ENCODE data around the gene WNT4.
A peak's percentile ranks its signal among the peaks of the same experiment; 100 is the strongest.

Gene WNT4

GRCh38 chr1:22163564-22163963, 20.7 kb upstream of the WNT4 start:
- DNase-seq (ENCODE audit: low read depth), result no peak

DNA sequence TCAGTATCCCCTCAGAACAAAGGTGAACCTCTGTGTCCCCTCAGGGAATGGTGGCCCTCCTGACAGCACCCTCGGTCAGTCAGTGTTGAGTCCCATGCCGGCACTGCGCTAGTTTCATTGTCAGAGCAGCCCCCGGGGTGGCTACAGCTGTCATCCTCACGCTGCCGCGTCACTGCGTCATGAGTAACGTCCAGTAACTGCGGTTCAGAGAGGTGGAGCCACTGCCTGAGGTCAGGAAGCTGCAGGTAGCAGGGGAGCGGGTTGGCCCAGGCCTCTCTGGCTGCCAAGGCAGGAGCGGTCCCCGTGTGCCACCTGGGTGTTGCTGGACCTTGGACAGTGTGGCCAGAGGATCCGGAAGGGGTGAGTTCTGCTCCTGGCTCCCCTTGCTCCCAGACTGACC, 20.2 kb upstream of the WNT4 start:
- DNase-seq (ENCODE audit: low read depth), result no peak

DNA sequence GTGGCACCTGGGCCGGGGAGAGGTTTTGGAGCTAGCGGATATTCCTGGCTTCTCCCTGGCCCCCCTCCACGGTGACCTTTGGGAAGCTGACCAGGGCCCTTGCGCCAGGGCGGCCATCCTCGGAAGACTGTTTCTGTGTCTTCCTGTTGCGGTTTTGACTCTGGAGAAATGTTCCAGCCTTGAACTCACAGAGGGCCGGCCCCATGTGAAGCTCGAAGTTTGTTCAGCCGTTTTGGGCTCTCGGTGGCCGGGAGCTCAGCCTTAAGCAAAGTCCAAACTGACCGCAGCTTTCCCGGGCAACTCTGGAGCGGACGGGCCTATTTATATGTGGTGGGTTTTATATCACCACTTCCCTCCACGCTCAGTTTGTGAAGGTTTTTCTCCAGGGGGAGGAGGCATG, 17.0 kb upstream of the WNT4 start:
- no peak for DNase-seq (ENCODE audit: low read depth)

DNA sequence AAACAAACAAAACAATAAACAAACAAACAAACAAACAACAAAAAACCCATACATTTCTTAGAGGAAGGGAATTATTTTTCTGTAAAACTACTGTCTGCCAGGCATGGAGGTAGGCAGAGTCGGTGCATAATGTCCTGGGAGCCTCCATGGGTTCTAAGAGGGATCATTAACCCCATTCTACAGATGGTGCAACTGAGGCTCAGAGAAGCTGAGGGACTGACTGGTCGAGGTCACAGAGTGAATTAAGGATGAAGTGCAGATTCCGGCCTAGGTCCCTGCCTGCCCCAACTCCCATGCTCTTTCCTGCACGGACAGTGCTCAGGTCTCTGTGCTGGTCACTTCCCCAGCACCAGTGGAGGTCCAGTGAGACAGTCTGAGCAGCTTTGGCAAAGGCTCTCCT, 15.8 kb upstream of the WNT4 start:
- no peak for DNase-seq (ENCODE audit: low read depth)

GRCh38 chr1:22157359-22157966, 14.6 kb upstream of the WNT4 start:
- DNase-seq (ENCODE audit: low read depth), result no peak

GRCh38 chr1:22155517-22155916, 12.6 kb upstream of the WNT4 start:
- DNase-seq (ENCODE audit: low read depth), result no peak

- no peak for DNase-seq (ENCODE audit: low read depth)
Observed at GRCh38 chr1:22154626-22155025, 11.7 kb upstream of the WNT4 start.

DNA sequence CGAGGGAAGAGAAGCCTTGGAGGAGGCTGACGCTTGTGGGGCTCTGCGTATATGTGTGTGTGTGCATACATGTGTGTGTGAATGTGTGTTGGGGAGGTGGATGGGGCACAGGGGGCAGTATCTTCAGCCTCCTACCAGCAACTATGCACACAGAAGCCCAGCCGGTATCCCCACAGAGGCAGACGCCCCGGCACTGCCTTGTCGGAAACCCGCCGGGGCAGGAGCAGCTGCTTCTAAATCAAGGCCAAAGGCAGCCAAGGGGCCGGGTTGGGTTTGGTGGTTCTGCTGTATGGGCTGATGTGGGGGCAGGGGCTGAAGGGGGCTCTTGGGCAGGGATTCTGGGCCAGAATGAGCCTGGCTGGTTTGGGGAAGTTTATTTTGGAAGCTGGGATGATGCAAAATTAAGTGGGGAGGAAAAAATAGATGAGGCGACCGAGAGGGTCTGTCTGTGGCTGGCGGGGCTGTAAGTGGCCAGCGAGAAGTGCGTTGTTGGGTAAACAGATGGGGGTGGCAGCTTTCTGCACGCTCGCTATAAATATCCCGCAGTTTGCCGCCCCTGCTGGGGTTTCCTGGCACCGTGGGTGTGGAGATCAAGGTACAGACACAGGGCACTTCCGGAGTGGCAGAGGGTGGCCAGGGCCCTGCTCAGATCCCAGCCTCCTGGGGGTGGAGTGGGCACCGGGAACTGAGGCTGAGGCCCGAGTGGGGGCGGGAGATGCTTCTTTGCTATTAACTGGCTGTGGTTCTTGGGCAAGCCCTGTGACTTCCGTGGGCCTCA, 11.0 kb upstream of the WNT4 start:
- DNase-seq (ENCODE audit: low read depth), result no peak

- no peak for DNase-seq (ENCODE audit: low read depth)
Observed at GRCh38 chr1:22150923-22151322, 8.0 kb upstream of the WNT4 start.

DNA sequence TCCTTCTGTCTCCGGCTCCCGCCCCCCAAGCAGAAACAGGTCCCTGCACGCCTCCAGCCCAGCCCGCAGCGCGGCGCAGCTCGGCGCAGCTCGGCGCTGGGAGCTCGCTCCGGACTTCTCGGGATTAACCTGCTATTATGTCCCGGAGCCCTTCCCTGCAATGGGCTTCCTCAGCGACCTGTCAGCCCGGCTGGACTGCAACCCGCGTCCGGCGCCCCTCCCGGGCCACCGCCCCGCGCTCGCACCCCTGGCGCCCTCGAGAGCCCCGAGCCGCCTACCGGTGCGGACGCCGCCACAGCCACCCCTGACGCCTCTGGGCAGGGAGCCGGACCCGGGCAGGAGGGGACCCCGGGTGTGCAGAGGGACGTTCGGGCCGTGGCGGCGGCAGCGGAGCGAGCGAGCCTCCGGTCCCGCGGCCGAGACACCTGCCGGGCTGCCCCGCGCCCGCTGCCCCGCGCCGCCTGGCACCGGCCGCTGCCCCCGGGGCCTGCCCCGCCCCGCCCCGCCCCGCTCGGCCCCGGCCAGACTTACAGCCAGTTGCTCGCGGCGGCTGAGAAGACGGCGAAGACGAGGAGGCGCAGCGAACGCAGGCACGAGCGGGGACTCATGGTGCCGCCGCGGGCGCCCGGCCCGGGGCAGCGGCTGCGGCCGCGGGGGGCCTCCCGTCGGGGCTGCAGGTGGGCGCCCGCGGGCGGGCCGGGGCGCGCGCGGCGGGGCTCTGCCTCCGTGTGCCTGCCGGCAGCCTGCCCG, 407 bp downstream of the WNT4 start:
- DNase-seq (ENCODE audit: low read depth), result peak; percentile 27

GRCh38 chr1:22141554-22142314, 1.2 kb downstream of the WNT4 start:
- DNase-seq (ENCODE audit: low read depth), result no peak

- DNase-seq (ENCODE audit: low read depth), result no peak
Observed at GRCh38 chr1:22140694-22141093, 2.2 kb downstream of the WNT4 start.

DNA sequence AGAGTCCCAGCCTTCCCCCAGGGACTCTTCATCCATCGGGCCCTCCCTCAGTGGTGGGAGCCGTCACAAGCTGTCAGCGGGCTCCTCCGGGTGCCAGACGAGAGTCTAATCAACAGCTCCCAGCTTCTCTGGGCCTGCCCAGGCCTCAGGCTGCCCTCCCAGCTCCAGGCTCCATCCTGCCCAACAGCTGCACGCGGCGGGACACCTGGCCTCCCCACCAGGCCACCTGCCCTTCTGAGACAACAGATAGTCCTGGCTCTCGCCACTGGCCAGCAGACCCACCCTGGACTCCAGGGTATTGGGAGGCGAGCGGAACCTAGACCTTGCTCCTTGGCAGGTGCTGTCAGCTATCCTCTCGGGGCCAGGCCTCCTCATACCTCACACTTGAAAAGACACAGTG, 3.1 kb downstream of the WNT4 start:
- DNase-seq (ENCODE audit: low read depth), result no peak

- no peak for DNase-seq (ENCODE audit: low read depth)
Observed at GRCh38 chr1:22139066-22139594, 3.8 kb downstream of the WNT4 start.

DNA sequence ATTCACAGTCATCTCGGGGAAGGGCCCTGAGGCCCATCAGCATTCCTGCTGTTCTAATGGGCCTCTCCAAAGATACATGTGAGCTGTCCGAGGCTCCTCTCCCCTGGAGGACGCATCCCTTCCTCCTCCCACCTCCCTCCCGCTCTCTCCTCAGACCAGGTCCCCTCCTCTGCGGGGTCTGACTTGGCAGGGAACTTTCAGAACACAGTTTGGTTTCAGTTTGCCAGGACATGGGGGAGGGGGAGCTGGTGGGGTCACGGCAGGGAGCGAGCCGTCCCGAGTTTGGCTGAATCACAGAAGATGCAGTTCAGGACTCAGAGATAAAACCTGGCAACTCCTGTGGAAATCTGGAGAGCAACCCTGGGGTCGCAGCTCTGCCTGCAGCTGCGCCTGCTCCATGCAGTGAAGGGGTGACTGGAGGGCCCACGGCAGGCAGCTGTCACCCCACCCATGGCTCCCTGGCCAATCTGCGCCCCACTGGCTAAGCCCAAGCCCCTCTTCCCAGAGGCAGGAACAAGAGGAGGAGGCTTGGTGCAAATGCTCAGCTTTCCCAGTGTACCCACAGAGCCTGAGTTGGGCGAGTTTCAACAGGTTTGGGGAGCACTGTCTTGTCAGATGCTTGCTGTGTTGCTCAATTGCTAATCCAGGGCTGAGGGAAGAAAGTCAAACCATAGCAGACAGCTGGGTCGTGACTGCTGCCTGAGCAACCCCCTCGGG, 5.7 kb downstream of the WNT4 start:
- no peak for DNase-seq (ENCODE audit: low read depth)

GRCh38 chr1:22133931-22134324, 9.0 kb downstream of the WNT4 start:
- DNase-seq (ENCODE audit: low read depth), result no peak

DNA sequence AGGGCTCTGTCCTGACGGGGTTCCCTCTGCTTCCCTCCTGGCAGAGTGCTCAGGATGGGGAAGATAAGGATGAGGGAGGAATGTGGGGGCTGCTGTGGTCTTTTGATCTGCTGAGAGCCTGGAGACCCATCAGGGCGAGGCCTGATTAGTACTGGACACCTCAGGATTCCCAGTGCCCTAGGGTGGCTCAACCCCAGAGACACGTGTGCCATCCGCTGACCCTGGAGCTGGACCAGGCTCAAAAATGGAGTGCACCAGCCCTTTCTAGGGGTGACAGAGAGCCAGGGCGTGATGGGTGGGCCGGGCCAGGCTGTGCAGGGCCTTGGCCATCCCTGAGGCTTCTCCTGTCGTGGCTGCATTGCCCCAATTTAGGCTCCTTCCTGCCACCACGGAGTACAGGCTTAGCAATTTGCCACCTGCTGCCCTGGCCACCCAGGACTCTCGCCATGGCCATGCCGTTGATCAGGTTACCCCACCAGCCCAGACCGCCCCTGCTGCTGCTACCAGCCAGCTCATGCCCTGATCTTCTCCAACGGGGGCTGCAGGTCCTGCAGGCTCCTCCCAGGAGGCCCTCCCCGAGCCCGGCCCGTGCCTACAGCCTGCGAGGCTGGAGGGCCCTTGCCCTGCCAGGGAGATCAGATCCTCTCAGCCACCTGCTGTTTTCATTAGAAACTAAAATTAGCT, 9.5 kb downstream of the WNT4 start:
- DNase-seq (ENCODE audit: low read depth), result no peak

DNA sequence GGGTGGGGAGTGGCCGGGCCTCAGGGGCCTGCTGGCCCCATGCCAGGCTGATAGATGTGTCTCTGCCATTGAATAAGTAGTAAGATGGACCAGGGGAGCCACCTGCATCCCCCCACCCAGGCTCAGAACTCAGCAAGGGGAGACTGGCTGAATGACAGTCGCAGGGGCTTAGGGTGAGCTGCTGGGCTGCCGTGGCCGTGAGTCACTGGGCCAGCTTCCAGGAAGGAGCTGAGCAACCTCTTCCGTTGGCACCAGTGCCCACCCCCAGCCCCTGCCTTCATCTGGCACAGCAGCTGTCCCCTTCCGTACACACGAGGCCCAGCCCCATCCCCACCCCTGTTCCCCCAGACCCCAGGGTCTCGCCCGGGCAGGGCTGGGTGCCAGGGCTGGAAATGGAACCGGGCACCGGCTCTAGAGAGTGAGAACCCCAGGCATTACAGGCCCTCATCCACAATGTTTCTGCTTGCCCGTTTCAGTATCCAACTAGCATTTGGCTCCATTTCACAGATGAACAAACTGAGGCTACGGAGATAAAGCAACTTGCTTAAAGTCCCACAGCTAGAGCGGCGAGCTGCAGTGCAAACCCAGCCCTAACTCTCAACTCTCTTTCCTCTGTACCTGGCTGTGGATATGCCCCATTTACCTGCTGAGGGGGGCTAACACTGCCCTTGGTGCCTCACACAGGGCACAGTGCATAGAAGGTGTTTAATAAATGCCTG, 10.2 kb downstream of the WNT4 start:
- peak; percentile 73 for DNase-seq (ENCODE audit: low read depth)

GRCh38 chr1:22131875-22132486, 10.9 kb downstream of the WNT4 start:
- peak; percentile 33 for DNase-seq (ENCODE audit: low read depth)

DNA sequence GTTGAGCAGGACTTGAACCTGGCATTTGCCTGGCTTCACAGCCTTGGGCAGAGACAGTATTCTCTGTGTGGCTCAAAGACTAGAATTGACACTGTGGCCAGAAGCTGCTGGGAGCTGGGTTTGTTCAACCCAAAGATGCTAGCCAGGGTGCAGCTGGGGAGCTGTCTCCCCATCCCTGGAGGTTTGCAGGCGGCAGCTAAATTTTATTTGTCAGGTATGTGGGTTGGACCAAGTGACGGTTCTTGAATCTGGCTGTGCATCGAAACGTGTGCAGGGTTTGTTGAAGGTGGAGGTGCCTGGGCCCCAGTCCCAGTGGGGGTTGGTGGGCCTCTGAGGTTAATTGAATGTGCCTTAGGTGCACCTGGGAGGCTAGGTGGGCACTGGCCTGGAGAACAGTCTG, 11.8 kb downstream of the WNT4 start:
- no peak for DNase-seq (ENCODE audit: low read depth)
